H1 (cell line): Measurements from ENCODE around the gene ARID1B. TPM values are rescaled to one million over a fixed set of nuclear protein-coding genes. Genes with fewer than 3 reads are reported as not detected.

ENCODE experiments used
- CTCF ChIA-PET: fragments of 300-600 bp; sonication (Branson Sonifier 250); formaldehyde crosslinking; loops from one replicate; lab custom pipeline; 2021; ENCODE audit not compliant: partially characterized antibody; lab: Charles Lee
- POLR2A ChIA-PET: fragments of 300-600 bp; sonication (Branson Sonifier 250); formaldehyde crosslinking; loops from one replicate; lab custom pipeline; 2021; ENCODE audit warnings: inconsistent platforms; ENCODE audit not compliant: partially characterized antibody; lab: Charles Lee
- DNase-seq, 2 experiments: peaks; one replicate each; pipeline versions ENCODE4 v3.0.0 to v3.0.0-alpha.2; 2010 to 2022; ENCODE audit warnings: low spot score in 2 of 2, low read depth in 1 of 2, mixed read lengths in 1 of 2
- FAIRE-seq: peaks from 2 replicates; lab custom pipeline; 2011; peaks lifted over from hg19 to GRCh38; lab: Jason Lieb, UNC
- H2AFZ ChIP-seq: 2 replicates; pipeline ENCODE4 v1.8.1; 2012; ENCODE audit warnings: low read length, inconsistent platforms
- H2AK5ac ChIP-seq: 2 replicates; pipeline ENCODE4 v1.6.1; 2013; ENCODE audit warnings: low read depth, low read length
- H2BK120ac ChIP-seq: replicated peaks from 2 replicates; pipeline ENCODE3; 2013; ENCODE audit warnings: low read depth, low read length, inconsistent platforms
- H2BK12ac ChIP-seq: 2 replicates; pipeline ENCODE4 v1.6.1; 2013; ENCODE audit warnings: low read depth, low read length
- H2BK15ac ChIP-seq: 2 replicates; pipeline ENCODE4 v1.6.1; 2013; ENCODE audit warnings: low read length
- H2BK20ac ChIP-seq: 2 replicates; pipeline ENCODE4 v1.6.1; 2013; ENCODE audit warnings: low read length
- H2BK5ac ChIP-seq: 2 replicates; pipeline ENCODE4 v1.6.1; 2013; ENCODE audit warnings: low read depth, low read length
- H3K14ac ChIP-seq: 2 replicates; pipeline ENCODE4 v1.6.1; 2013; ENCODE audit warnings: inconsistent platforms; ENCODE audit not compliant: insufficient read length
- H3K18ac ChIP-seq: 2 replicates; pipeline ENCODE4 v1.6.1; 2013; ENCODE audit warnings: low read length; ENCODE audit errors: extremely low read depth
- H3K23ac ChIP-seq: 2 replicates; pipeline ENCODE4 v1.6.1; 2013; ENCODE audit warnings: inconsistent platforms; ENCODE audit not compliant: insufficient read length
- H3K23me2 ChIP-seq: 2 replicates; pipeline ENCODE4 v1.6.1; 2013; ENCODE audit warnings: low read depth, low read length
- H3K27ac ChIP-seq: 2 replicates; pipeline ENCODE4 v1.6.1; 2011; ENCODE audit warnings: low read depth, low read length, inconsistent platforms
- H3K27me3 ChIP-seq, 4 experiments: replicated peaks in 1 of 4; 1 replicate in 1 of 4; 2 replicates in 3 of 4; pipeline versions ENCODE4 v1.6.1 to v1.8.1; 2011 to 2013; ENCODE audit warnings: low read length in 3 of 4, mild to moderate bottlenecking in 3 of 4, inconsistent platforms in 2 of 4, mixed read lengths in 2 of 4, moderate library complexity in 1 of 4; ENCODE audit not compliant: control insufficient read depth in 3 of 4, insufficient read depth in 3 of 4; ENCODE audit errors: extremely low read depth in 1 of 4
- H3K36me3 ChIP-seq, 4 experiments: 2 replicates each; pipeline versions ENCODE4 v1.6.1 to v1.8.1; 2011 to 2013; ENCODE audit warnings: mild to moderate bottlenecking in 4 of 4, low read length in 3 of 4, moderate library complexity in 2 of 4, control low read depth in 1 of 4, inconsistent platforms in 1 of 4; ENCODE audit not compliant: insufficient read depth in 4 of 4, control insufficient read depth in 2 of 4
- H3K4ac ChIP-seq: replicated peaks from 2 replicates; pipeline ENCODE3; 2013; ENCODE audit warnings: low read length, low read depth, mixed read lengths, inconsistent platforms; ENCODE audit not compliant: insufficient read length
- H3K4me1 ChIP-seq, 4 experiments: replicated peaks in 1 of 4; 1 replicate in 1 of 4; 2 replicates in 3 of 4; pipeline versions ENCODE4 v1.6.1 to v1.8.1; 2011 to 2013; ENCODE audit warnings: low read length in 3 of 4, inconsistent platforms in 2 of 4, mixed read lengths in 1 of 4; ENCODE audit not compliant: insufficient read depth in 4 of 4, control insufficient read depth in 3 of 4
- H3K4me2 ChIP-seq, 2 experiments: 2 replicates each; pipeline versions ENCODE4 v1.6.1 to v1.8.1; 2011 to 2013; ENCODE audit warnings: low read depth in 2 of 2, low read length in 2 of 2, control low read depth in 1 of 2, inconsistent platforms in 1 of 2, mild to moderate bottlenecking in 1 of 2; ENCODE audit not compliant: insufficient read depth in 1 of 2
- H3K4me3 ChIP-seq, 4 experiments: fragments of 200-600, 300-600 bp in 1 of 4; sonication (generic), shearing (Covaris generic), sonication (Bioruptor Twin) in 1 of 4; 2 replicates each; pipeline versions ENCODE4 v1.5.1 to v1.8.1; 2011 to 2016; ENCODE audit warnings: low read length in 4 of 4, low read depth in 3 of 4, control low read depth in 2 of 4, inconsistent platforms in 2 of 4, mild to moderate bottlenecking in 2 of 4, mixed read lengths in 1 of 4, moderate library complexity in 1 of 4; ENCODE audit not compliant: insufficient read depth in 2 of 4; ENCODE audit errors: extremely low read depth in 1 of 4
- H3K56ac ChIP-seq: replicated peaks from 2 replicates; pipeline ENCODE3; 2013; ENCODE audit warnings: low read depth, mild to moderate bottlenecking, mixed read lengths, low read length, inconsistent platforms; ENCODE audit not compliant: insufficient read length
- H3K79me1 ChIP-seq: 2 replicates; pipeline ENCODE4 v1.6.1; 2013; ENCODE audit warnings: low read depth, low read length, control low read depth
- H3K79me2 ChIP-seq, 2 experiments: 2 replicates each; pipeline versions ENCODE4 v1.6.1 to v1.8.1; 2012 to 2013; ENCODE audit warnings: low read length in 2 of 2, mild to moderate bottlenecking in 2 of 2, inconsistent platforms in 1 of 2; ENCODE audit not compliant: insufficient read depth in 2 of 2, control insufficient read depth in 1 of 2
- H3K9ac ChIP-seq, 4 experiments: replicated peaks in 1 of 4; 1 replicate in 1 of 4; 2 replicates in 3 of 4; pipeline versions ENCODE4 v1.6.1 to v1.8.1; 2011 to 2013; ENCODE audit warnings: low read depth in 3 of 4, low read length in 3 of 4, control low read depth in 2 of 4, mild to moderate bottlenecking in 2 of 4, moderate library complexity in 2 of 4, inconsistent platforms in 1 of 4; ENCODE audit errors: extremely low read depth in 1 of 4
- H3K9me3 ChIP-seq, 2 experiments: 2 replicates each; pipeline versions ENCODE4 v1.6.1 to v1.8.1; 2012 to 2013; ENCODE audit warnings: mild to moderate bottlenecking in 2 of 2, moderate library complexity in 2 of 2, control low read depth in 1 of 2, inconsistent platforms in 1 of 2, low read depth in 1 of 2, low read length in 1 of 2, mixed read lengths in 1 of 2; ENCODE audit not compliant: insufficient read depth in 2 of 2
- H4K20me1 ChIP-seq, 2 experiments: replicated peaks in 1 of 2; 2 replicates each; pipeline versions ENCODE3 to v1.8.1; 2011 to 2013; ENCODE audit warnings: inconsistent platforms in 2 of 2, low read length in 2 of 2, mild to moderate bottlenecking in 1 of 2; ENCODE audit not compliant: insufficient read depth in 2 of 2, control insufficient read depth in 1 of 2
- H4K5ac ChIP-seq: 2 replicates; pipeline ENCODE4 v1.6.1; 2013; ENCODE audit warnings: low read length, low read depth, mixed read lengths, inconsistent platforms; ENCODE audit not compliant: insufficient read length
- H4K8ac ChIP-seq: 2 replicates; pipeline ENCODE4 v1.8.0; 2013; ENCODE audit warnings: mild to moderate bottlenecking, moderate library complexity, low read length, inconsistent platforms; ENCODE audit not compliant: insufficient read depth; ENCODE audit errors: extremely low read depth
- H4K91ac ChIP-seq: replicated peaks from 2 replicates; pipeline ENCODE3; 2013; ENCODE audit warnings: low read length, mixed read lengths, inconsistent platforms; ENCODE audit not compliant: insufficient read length
- ASH2L ChIP-seq: fragments of 200-600, 300-600 bp; sonication (generic); IDR thresholded peaks from one replicate; pipeline ENCODE4 v1.7.1; 2017; ENCODE audit warnings: low read length
- BCL11A ChIP-seq, 2 experiments: IDR thresholded peaks; one replicate each; pipeline ENCODE4 v1.6.1; 2011; ENCODE audit warnings: low read depth in 2 of 2, low read length in 2 of 2, mild to moderate bottlenecking in 2 of 2
- JUND ChIP-seq: IDR thresholded peaks from 2 replicates; pipeline ENCODE4 v1.6.1; 2011; ENCODE audit warnings: mild to moderate bottlenecking, improper control_type of control experiment, low read length
- RAD21 ChIP-seq, 2 experiments: IDR thresholded peaks in 1 of 2; conservative IDR thresholded peaks in 1 of 2; 2 replicates each; pipeline ENCODE4 v1.6.1; 2011; ENCODE audit warnings: low read depth in 2 of 2, low read length in 2 of 2, improper control_type of control experiment in 1 of 2, inconsistent platforms in 1 of 2, mild to moderate bottlenecking in 1 of 2, moderate library complexity in 1 of 2
- ZNF274 ChIP-seq: IDR thresholded peaks from 2 replicates; pipeline ENCODE4 v1.7.0; 2012; ENCODE audit warnings: low read length, borderline replicate concordance; ENCODE audit errors: extremely low read depth
- polyA plus RNA-seq, 7 experiments: library from polyadenylated mRNA; depleted of rRNA in 3 of 7; stranded (reverse) in 5 of 7; unstranded in 2 of 7; fragments of >200 nt in 5 of 7; fragments of 200-250 nt in 2 of 7; gene quantifications; 1 replicate in 5 of 7; 2 replicates in 1 of 7; 4 replicates in 1 of 7; pipeline versions ENCODE4 v1.2.1 to v1.2.3, GENCODE V29; 2011 to 2013; ENCODE audit warnings: missing spikeins in 2 of 7, mixed read lengths in 2 of 7
- total RNA-seq: library from RNA; stranded (reverse); fragmentation: NEBNext Ultra II Directional; extraction: Animal tissue kit (Norgen Biotek cat#: 25700); gene quantifications from 2 replicates; pipeline ENCODE4 v1.2.1, GENCODE V29; 2021

ARID1B gene
- total and polyA plus RNA-seq, 2 of the 8 experiments (the other 6 are each of a cell fraction or from before 2014, with no cell fraction given): 24.3 to 70.3 TPM

GRCh38 chr6:156956286-156956685 lies 179.1 kb downstream of the ARID1B start:
- Histone ChIP-seq H2AK5ac (no peak overlapping the region), H3K14ac (no peak overlapping the region), H2BK120ac (no peak overlapping the region), H3K23ac (no peak overlapping the region), H2BK12ac (no peak overlapping the region), H3K79me1 (peaks cover 20% of the 10 kb centered on the region), H3K23me2 (no peaks in the 10 kb centered on the region), H3K27me3 (no peaks in the 10 kb centered on the region), H2BK20ac (no peak overlapping the region), H3K79me2 (peaks cover 6 to 94% of the 10 kb centered on the region in 2 experiments; a peak in 3 of 4 replicates), H2AFZ (no peak overlapping the region), H3K27ac (no peak overlapping the region), H3K56ac (no peak overlapping the region), H4K8ac (no peak overlapping the region), H2BK15ac (no peak overlapping the region), H3K4me1 (peaks cover 0 to 13% (median 10%) of the 10 kb centered on the region in 4 experiments; a peak in 5 of 7 replicates), H3K18ac (no peak overlapping the region), H3K4me3 (no peak overlapping the region), H3K9me3 (no peaks in the 10 kb centered on the region), H4K20me1 (peaks cover 3% of the 10 kb centered on the region in 2 experiments), H3K9ac (no peak overlapping the region), H2BK5ac (no peak overlapping the region), H3K36me3 (no peaks in the 10 kb centered on the region), H4K91ac (no peak overlapping the region), H3K4ac (no peak overlapping the region), H3K4me2 (no peak overlapping the region), H4K5ac (no peak overlapping the region)
- FAIRE-seq (no peak), DNase-seq (no peak)
- POLR2A ChIA-PET: no interaction called here
- no peak for TF ChIP-seq ZNF274
- no peak for TF ChIP-seq BCL11A (IDR thresholded peaks at IDR 0.05; ENCODE audit: low read depth in 2 of 2, low read length in 2 of 2)
- TF ChIP-seq ASH2L: no peak
- TF ChIP-seq JUND: no peak
- TF ChIP-seq RAD21 (IDR thresholded peaks at IDR 0.05 in 1 of 2, conservative IDR thresholded peaks at IDR 0.05 in 1 of 2; ENCODE audit: low read depth in 2 of 2, low read length in 2 of 2): no peak
- CTCF ChIA-PET: no interaction called here
